HCT116 (cell line): Measurements from ENCODE around the gene ITM2C. TPM values are rescaled to one million over a fixed set of nuclear protein-coding genes. Genes with fewer than 3 reads are reported as not detected.

Experiments used
- ATAC-seq: fragments of 200-7000 bp; cut with Tn5 transposase; 2 replicates; pipeline ENCODE4 v1.9.1; 2020; ENCODE audit warnings: mild to moderate bottlenecking, moderate library complexity
- BruUV-seq: library from RNA; stranded (reverse); fragments of 400-500 nt; replicated peaks from 2 replicates; lab custom pipeline; 2021; lab: Mats Ljungman, UMichigan
- CTCF ChIA-PET: fragments of 300-600 bp; sonication (Branson Sonifier 250); formaldehyde crosslinking; loops from one replicate; lab custom pipeline; 2021; ENCODE audit warnings: antibody characterized with exemption; lab: Charles Lee
- POLR2A ChIA-PET: fragments of 300-600, 350-600 bp; sonication (Branson Sonifier 250); formaldehyde crosslinking; loops from one replicate; lab custom pipeline; 2021; ENCODE audit warnings: antibody characterized with exemption; lab: Charles Lee
- RAD21 ChIA-PET, 2 experiments: fragments of 300-600 bp; sonication (Branson Sonifier 250); formaldehyde crosslinking; loops; one replicate each; lab custom pipeline; 2023; ENCODE audit warnings: low total read pairs in 2 of 2; ENCODE audit not compliant: uncharacterized antibody in 2 of 2, unreplicated experiment in 2 of 2, low non-redundant PET in 1 of 2; lab: Charles Lee
- DNase-seq: peaks from one replicate; pipeline ENCODE4 v3.0.0-alpha.2; 2010; ENCODE audit warnings: low read depth, low spot score
- H2AFZ ChIP-seq: fragments of 200-600 bp; shearing (Covaris generic), sonication (generic); 2 replicates; pipeline ENCODE4 v1.6.1; 2017; ENCODE audit warnings: low read depth, mixed run types, mixed read lengths, antibody characterized with exemption, low read length; ENCODE audit not compliant: poor library complexity, severe bottlenecking
- H3K27ac ChIP-seq: 2 replicates; pipeline ENCODE4 v1.5.1; 2012; ENCODE audit warnings: low read depth, low read length
- H3K27me3 ChIP-seq: fragments of 200-600 bp; sonication (generic); 2 replicates; pipeline ENCODE4 v1.6.1; 2016; ENCODE audit warnings: mixed run types, low read length, mixed read lengths; ENCODE audit not compliant: insufficient read depth
- H3K36me3 ChIP-seq, 2 experiments: fragments of 200-500 bp in 1 of 2; fragments of 200-600 bp in 1 of 2; sonication (Bioruptor generic) in 1 of 2; sonication (generic) in 1 of 2; 2 replicates each; pipeline versions ENCODE4 v1.5.1 to v1.6.1; 2014 to 2016; ENCODE audit warnings: low read length in 2 of 2, inconsistent platforms in 1 of 2, mixed read lengths in 1 of 2, mixed run types in 1 of 2; ENCODE audit not compliant: insufficient read depth in 2 of 2, control insufficient read depth in 1 of 2
- H3K4me1 ChIP-seq, 2 experiments: fragments of 200-600 bp in 1 of 2; sonication (generic) in 1 of 2; 2 replicates each; pipeline versions ENCODE4 v1.5.1 to v1.6.1; 2012 to 2017; ENCODE audit warnings: low read length in 2 of 2, inconsistent platforms in 1 of 2, mild to moderate bottlenecking in 1 of 2, mixed read lengths in 1 of 2, mixed run types in 1 of 2, moderate library complexity in 1 of 2; ENCODE audit not compliant: insufficient read depth in 2 of 2, control insufficient read depth in 1 of 2
- H3K4me2 ChIP-seq: fragments of 200-600 bp; sonication (generic); 2 replicates; pipeline ENCODE4 v1.6.1; 2017; ENCODE audit warnings: mixed run types, low read length, mixed read lengths
- H3K4me3 ChIP-seq, 2 experiments: fragments of 200-600 bp in 1 of 2; sonication (generic) in 1 of 2; replicated peaks in 1 of 2; 2 replicates each; pipeline ENCODE4 v1.5.1; 2011 to 2016; ENCODE audit warnings: low read length in 2 of 2, control low read depth in 1 of 2, low read depth in 1 of 2, mild to moderate bottlenecking in 1 of 2, mixed read lengths in 1 of 2, mixed run types in 1 of 2
- H3K79me2 ChIP-seq: fragments of 200-600 bp; sonication (generic); 2 replicates; pipeline ENCODE4 v1.6.1; 2017; ENCODE audit warnings: mild to moderate bottlenecking, mixed run types, low read length, moderate library complexity, mixed read lengths; ENCODE audit not compliant: insufficient read depth
- H3K9ac ChIP-seq: fragments of 200-600 bp; sonication (generic); 2 replicates; pipeline ENCODE4 v1.6.1; 2016; ENCODE audit warnings: low read length, mixed read lengths
- H3K9me2 ChIP-seq: fragments of 200-600 bp; sonication (generic), shearing (Covaris generic); 2 replicates; pipeline ENCODE4 v1.6.1; 2017; ENCODE audit warnings: mixed run types, mild to moderate bottlenecking, moderate library complexity; ENCODE audit not compliant: insufficient read depth
- H3K9me3 ChIP-seq, 2 experiments: fragments of 200-500 bp in 1 of 2; fragments of 200-600 bp in 1 of 2; sonication (Bioruptor generic) in 1 of 2; sonication (generic) in 1 of 2; 2 replicates each; pipeline ENCODE4 v1.6.1; 2014 to 2017; ENCODE audit warnings: low read length in 2 of 2, mixed read lengths in 2 of 2, inconsistent platforms in 1 of 2, low read depth in 1 of 2, mild to moderate bottlenecking in 1 of 2, mixed run types in 1 of 2, moderate library complexity in 1 of 2; ENCODE audit not compliant: control insufficient read depth in 1 of 2, insufficient read depth in 1 of 2
- H4K20me1 ChIP-seq: fragments of 200-600 bp; sonication (generic), shearing (Covaris generic); 2 replicates; pipeline ENCODE4 v1.6.1; 2017; ENCODE audit warnings: mixed run types, mild to moderate bottlenecking, moderate library complexity; ENCODE audit not compliant: insufficient read depth
- CBX3 ChIP-seq: IDR thresholded peaks from 2 replicates; pipeline ENCODE4 v1.6.1; 2012; ENCODE audit warnings: low read depth
- CEBPB ChIP-seq: IDR thresholded peaks from 2 replicates; pipeline ENCODE4 v1.6.1; 2012; ENCODE audit warnings: low read depth
- ELF1 ChIP-seq: IDR thresholded peaks from 2 replicates; pipeline ENCODE4 v1.6.1; 2012; ENCODE audit warnings: low read depth, borderline replicate concordance
- EZH2 ChIP-seq: fragments of 200-600 bp; sonication (generic); IDR thresholded peaks from 2 replicates; pipeline ENCODE4 v1.6.1; 2017; ENCODE audit warnings: antibody characterized with exemption, mixed run types
- EZH2phosphoT487 ChIP-seq: fragments of 200-600 bp; IDR thresholded peaks from 2 replicates; pipeline ENCODE4 v1.6.1; 2018; ENCODE audit warnings: antibody characterized with exemption, borderline replicate concordance
- JUND ChIP-seq: IDR thresholded peaks from 2 replicates; pipeline ENCODE4 v1.6.1; 2012
- POLR2AphosphoS5 ChIP-seq: IDR thresholded peaks from 2 replicates; pipeline ENCODE4 v1.6.1; 2011; ENCODE audit warnings: mild to moderate bottlenecking, low read depth, low read length, moderate library complexity
- RAD21 ChIP-seq: IDR thresholded peaks from 2 replicates; pipeline ENCODE4 v1.6.1; 2012; ENCODE audit warnings: low read depth, mild to moderate bottlenecking
- SIN3A ChIP-seq: IDR thresholded peaks from 2 replicates; pipeline ENCODE4 v1.6.1; 2012; ENCODE audit warnings: low read depth
- SP1 ChIP-seq: IDR thresholded peaks from 2 replicates; pipeline ENCODE4 v1.6.1; 2012; ENCODE audit warnings: low read depth
- SRF ChIP-seq: IDR thresholded peaks from 2 replicates; pipeline ENCODE4 v1.6.1; 2012; ENCODE audit warnings: low read depth
- ZBTB33 ChIP-seq: IDR thresholded peaks from 2 replicates; pipeline ENCODE4 v1.6.1; 2011; ENCODE audit warnings: mild to moderate bottlenecking, low read length, moderate library complexity; ENCODE audit not compliant: insufficient replicate concordance; ENCODE audit errors: extremely low read depth
- ZFX ChIP-seq: fragments of 450-650 bp; IDR thresholded peaks from 2 replicates; pipeline ENCODE4 v1.6.1; 2017
- ZNF274 ChIP-seq: fragments of 200-500 bp; sonication (Bioruptor generic); IDR thresholded peaks from 2 replicates; pipeline ENCODE4 v1.6.1; 2014; ENCODE audit warnings: mild to moderate bottlenecking, low read depth, low read length, inconsistent platforms
- intact Hi-C: fragments of 100-400 bp; cut with micrococcal nuclease; formaldehyde crosslinking; loops from 2 replicates; pipeline ENCODE4 v1.10.0; 2022
- total RNA-seq: library from RNA; stranded (reverse); gene quantifications from one replicate; pipeline ENCODE4 v1.2.1, GENCODE V29; 2021; ENCODE audit not compliant: unreplicated experiment
- TF ChIP-seq, protein P1 (sequence below), 3 experiments: fragments of 200-600 bp in 1 of 3; sonication (generic) in 1 of 3; IDR thresholded peaks in 2 of 3; conservative IDR thresholded peaks in 1 of 3; 2 replicates each; pipeline ENCODE4 v1.5.1; 2012 to 2017; ENCODE audit warnings: low read depth in 2 of 3, low read length in 2 of 3, antibody characterized with exemption in 1 of 3, borderline replicate concordance in 1 of 3, control low read depth in 1 of 3, mild to moderate bottlenecking in 1 of 3, mixed read lengths in 1 of 3, mixed run types in 1 of 3, moderate library complexity in 1 of 3; ENCODE audit not compliant: insufficient read depth in 1 of 3
- TF ChIP-seq, protein P2 (sequence below): IDR thresholded peaks from 2 replicates; pipeline ENCODE4 v1.6.1; 2012

Gene ITM2C
- total RNA-seq, 1 experiment from 2014 or later, result 117 TPM

GRCh38 chr2:230852113-230852512 is 12.6 kb upstream of the ITM2C start:
- no peak overlapping the region for H3K27ac ChIP-seq
- H3K4me2 ChIP-seq, result no peak overlapping the region
- H3K27me3 ChIP-seq, result no peaks in the 10 kb centered on the region
- ChIA-PET CTCF (interaction anchor here (1.0 to 1.9 kb wide), 2 partner anchors 9 to 13 kb away, joined by 3 to 7 read pairs; partner anchors contain the start of gene ITM2C), RAD21 (no interaction called here), POLR2A (no interaction called here)
- no peaks in the 10 kb centered on the region for H3K79me2 ChIP-seq
- no peaks in the 10 kb centered on the region for H3K9me3 ChIP-seq
- peaks cover 4 to 17% of the 10 kb centered on the region in 2 experiments; a peak in 3 of 4 replicates for H3K4me1 ChIP-seq
- BruUV-seq, result no TSS peak
- TF ChIP-seq JUND (no peak), SIN3A (no peak), SP1 (no peak), POLR2AphosphoS5 (no peak), EZH2phosphoT487 (no peak), ZBTB33 (no peak), RAD21 (no peak), SRF (no peak), CBX3 (no peak), EZH2 (no peak), ELF1 (no peak), ZNF274 (no peak), ZFX (no peak), CEBPB (no peak)
- TF ChIP-seq, protein P1, sequence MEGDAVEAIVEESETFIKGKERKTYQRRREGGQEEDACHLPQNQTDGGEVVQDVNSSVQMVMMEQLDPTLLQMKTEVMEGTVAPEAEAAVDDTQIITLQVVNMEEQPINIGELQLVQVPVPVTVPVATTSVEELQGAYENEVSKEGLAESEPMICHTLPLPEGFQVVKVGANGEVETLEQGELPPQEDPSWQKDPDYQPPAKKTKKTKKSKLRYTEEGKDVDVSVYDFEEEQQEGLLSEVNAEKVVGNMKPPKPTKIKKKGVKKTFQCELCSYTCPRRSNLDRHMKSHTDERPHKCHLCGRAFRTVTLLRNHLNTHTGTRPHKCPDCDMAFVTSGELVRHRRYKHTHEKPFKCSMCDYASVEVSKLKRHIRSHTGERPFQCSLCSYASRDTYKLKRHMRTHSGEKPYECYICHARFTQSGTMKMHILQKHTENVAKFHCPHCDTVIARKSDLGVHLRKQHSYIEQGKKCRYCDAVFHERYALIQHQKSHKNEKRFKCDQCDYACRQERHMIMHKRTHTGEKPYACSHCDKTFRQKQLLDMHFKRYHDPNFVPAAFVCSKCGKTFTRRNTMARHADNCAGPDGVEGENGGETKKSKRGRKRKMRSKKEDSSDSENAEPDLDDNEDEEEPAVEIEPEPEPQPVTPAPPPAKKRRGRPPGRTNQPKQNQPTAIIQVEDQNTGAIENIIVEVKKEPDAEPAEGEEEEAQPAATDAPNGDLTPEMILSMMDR (IDR thresholded peaks at IDR 0.05 in 2 of 3, conservative IDR thresholded peaks at IDR 0.05 in 1 of 3; ENCODE audit: borderline replicate concordance in 1 of 3, insufficient read depth in 1 of 3, low read depth in 2 of 3, low read length in 2 of 3), result no peak
- TF ChIP-seq, protein P2, sequence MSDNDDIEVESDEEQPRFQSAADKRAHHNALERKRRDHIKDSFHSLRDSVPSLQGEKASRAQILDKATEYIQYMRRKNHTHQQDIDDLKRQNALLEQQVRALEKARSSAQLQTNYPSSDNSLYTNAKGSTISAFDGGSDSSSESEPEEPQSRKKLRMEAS, result no peak
- no peaks in the 10 kb centered on the region for H3K9me2 ChIP-seq
- no peaks in the 10 kb centered on the region for H4K20me1 ChIP-seq
- no peaks in the 10 kb centered on the region for H3K36me3 ChIP-seq
- H3K9ac ChIP-seq, result no peak overlapping the region
- H2AFZ ChIP-seq, result no peak overlapping the region
- no peak overlapping the region for H3K4me3 ChIP-seq
- ATAC-seq (no peak), DNase-seq (no peak)
- intact Hi-C loops, result no loop called here
